Karpas-422 (cell line): ENCODE data around the gene KRT79. TPM values are rescaled to one million over a fixed set of nuclear protein-coding genes. Genes with fewer than 3 reads are reported as not detected.
A peak's percentile ranks its signal among the peaks of the same experiment; 100 is the strongest.

Experiments
- DNase-seq: peaks from one replicate; pipeline ENCODE4 v3.0.0-alpha.2; 2015
- H2AFZ ChIP-seq: fragments of 200-600 bp; sonication (generic); 2 replicates; pipeline ENCODE4 v1.6.1; 2014; ENCODE audit warnings: antibody characterized with exemption, low read length, mixed read lengths
- H3K27ac ChIP-seq: fragments of 200-600 bp; sonication (generic); 2 replicates; pipeline ENCODE4 v1.5.1; 2014; ENCODE audit warnings: mild to moderate bottlenecking, low read length, moderate library complexity
- H3K27me3 ChIP-seq: fragments of 200-600 bp; sonication (generic); 2 replicates; pipeline ENCODE4 v1.6.1; 2014; ENCODE audit warnings: low read length, mixed read lengths
- H3K36me3 ChIP-seq: fragments of 200-600 bp; sonication (generic); 2 replicates; pipeline ENCODE4 v1.6.1; 2014; ENCODE audit warnings: low read length, mixed read lengths; ENCODE audit not compliant: insufficient read depth
- H3K4me1 ChIP-seq: fragments of 200-600 bp; sonication (generic); 2 replicates; pipeline ENCODE4 v1.6.1; 2014; ENCODE audit warnings: mild to moderate bottlenecking, low read length, mixed read lengths
- H3K4me2 ChIP-seq: fragments of 200-600 bp; sonication (generic); 2 replicates; pipeline ENCODE4 v1.6.1; 2014; ENCODE audit warnings: low read length, low read depth, mild to moderate bottlenecking; ENCODE audit not compliant: poor library complexity, severe bottlenecking
- H3K4me3 ChIP-seq: fragments of 200-600 bp; sonication (generic); 2 replicates; pipeline ENCODE4 v1.5.1; 2014; ENCODE audit warnings: mild to moderate bottlenecking, antibody characterized with exemption, low read length, mixed read lengths
- H3K79me2 ChIP-seq: fragments of 200-600 bp; sonication (generic); 2 replicates; pipeline ENCODE4 v1.6.1; 2014; ENCODE audit warnings: mild to moderate bottlenecking, low read length, mixed read lengths
- H3K9ac ChIP-seq: fragments of 200-600 bp; sonication (generic); 2 replicates; pipeline ENCODE4 v1.6.0; 2014; ENCODE audit warnings: low read length
- H3K9me2 ChIP-seq: fragments of 200-600 bp; sonication (generic), shearing (Covaris generic); replicated peaks from 2 replicates; pipeline ENCODE4 v1.6.0; 2014; ENCODE audit warnings: mild to moderate bottlenecking, low read length, moderate library complexity; ENCODE audit not compliant: insufficient read depth
- H3K9me3 ChIP-seq: fragments of 300-700, 200-600 bp; sonication (generic); 2 replicates; pipeline ENCODE4 v1.6.1; 2014; ENCODE audit warnings: low read length, mixed read lengths
- H4K20me1 ChIP-seq: fragments of 200-600 bp; sonication (generic); 2 replicates; pipeline ENCODE4 v1.6.1; 2014; ENCODE audit warnings: mild to moderate bottlenecking, antibody characterized with exemption, low read length, low read depth; ENCODE audit not compliant: insufficient read depth
- total RNA-seq: library from RNA; depleted of rRNA; stranded (reverse); fragments of >200 nt; shearing (Covaris generic); gene quantifications from 2 replicates; pipeline ENCODE4 v1.2.3, GENCODE V29; 2014; ENCODE audit warnings: low replicate concordance

The KRT79 gene
- total RNA-seq, 1 experiment from 2014 or later = not detected

GRCh38 chr12:52790427-52791270 lies 43.5 kb downstream of the KRT79 start:
- Histone ChIP-seq H3K9ac (no peak overlapping the region), H2AFZ (no peak overlapping the region), H3K4me2 (no peak overlapping the region)

DNA sequence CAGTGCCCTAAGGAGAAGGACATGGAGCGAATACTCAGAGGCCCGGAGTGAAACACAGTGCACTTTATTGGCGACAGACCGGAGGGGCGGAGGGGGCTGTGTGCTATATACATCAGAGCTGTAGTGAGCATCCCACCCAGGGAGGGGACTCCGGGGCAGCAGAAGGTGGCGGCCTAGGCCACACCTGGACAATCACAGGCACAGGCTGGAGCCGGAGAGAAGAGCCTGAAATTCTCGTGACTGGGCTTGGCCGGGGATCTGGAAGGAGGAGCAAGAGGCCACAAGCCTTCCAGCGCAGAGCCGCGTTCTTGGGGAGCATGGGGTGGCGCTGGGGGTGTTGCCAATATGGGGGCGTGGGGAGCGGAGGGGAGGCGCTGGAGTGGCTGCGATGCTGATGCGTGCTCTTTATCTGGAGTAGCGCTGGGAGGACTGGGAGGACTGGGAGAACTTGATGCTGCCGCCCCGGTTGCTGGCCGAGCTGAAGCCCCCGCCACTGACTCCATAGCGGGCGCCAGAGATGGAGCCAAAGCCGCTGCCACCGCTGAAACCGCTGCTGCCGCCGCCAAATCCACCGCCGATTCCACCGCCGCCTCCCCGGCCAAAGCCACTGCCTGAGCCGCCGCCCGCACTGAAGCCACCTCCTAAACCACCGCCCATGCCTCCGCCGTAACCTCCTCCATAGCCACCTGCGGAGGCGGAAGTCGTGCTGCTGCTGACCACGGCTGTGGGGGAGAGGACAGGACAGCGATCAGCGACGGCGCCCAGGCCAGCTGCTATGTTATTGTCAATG lies 44.3 kb downstream of the KRT79 start:
- H3K9me3 ChIP-seq = no peaks in the 10 kb centered on the region
- no peaks in the 10 kb centered on the region for H3K9me2 ChIP-seq
- H2AFZ ChIP-seq = no peak overlapping the region
- H3K4me2 ChIP-seq = no peak overlapping the region
- H3K27me3 ChIP-seq = no peaks in the 10 kb centered on the region
- 0 out of 2 replicates have a peak, but pooled peaks cover 4% of the 10 kb centered on the region for H4K20me1 ChIP-seq
- no peak overlapping the region for H3K4me3 ChIP-seq
- no peak for DNase-seq
- no peak overlapping the region for H3K9ac ChIP-seq
- peaks cover 13% of the 10 kb centered on the region for H3K4me1 ChIP-seq
- H3K27ac ChIP-seq = no peak overlapping the region
- H3K79me2 ChIP-seq = no peaks in the 10 kb centered on the region
- H3K36me3 ChIP-seq = no peaks in the 10 kb centered on the region

More at GRCh38 chr12:52790427-52791270, 43.5 kb downstream of the KRT79 start:
- no peaks in the 10 kb centered on the region for H3K9me3 ChIP-seq
- H3K9me2 ChIP-seq = no peaks in the 10 kb centered on the region
- H3K36me3 ChIP-seq = no peaks in the 10 kb centered on the region
- no peaks in the 10 kb centered on the region for H3K27me3 ChIP-seq
- H3K4me1 ChIP-seq = peaks cover 5% of the 10 kb centered on the region
- no peak overlapping the region for H3K4me3 ChIP-seq
- no peak for DNase-seq
- H4K20me1 ChIP-seq = 0 out of 2 replicates have a peak, but pooled peaks cover 4% of the 10 kb centered on the region
- H3K79me2 ChIP-seq = no peaks in the 10 kb centered on the region
- no peak overlapping the region for H3K27ac ChIP-seq

DNA sequence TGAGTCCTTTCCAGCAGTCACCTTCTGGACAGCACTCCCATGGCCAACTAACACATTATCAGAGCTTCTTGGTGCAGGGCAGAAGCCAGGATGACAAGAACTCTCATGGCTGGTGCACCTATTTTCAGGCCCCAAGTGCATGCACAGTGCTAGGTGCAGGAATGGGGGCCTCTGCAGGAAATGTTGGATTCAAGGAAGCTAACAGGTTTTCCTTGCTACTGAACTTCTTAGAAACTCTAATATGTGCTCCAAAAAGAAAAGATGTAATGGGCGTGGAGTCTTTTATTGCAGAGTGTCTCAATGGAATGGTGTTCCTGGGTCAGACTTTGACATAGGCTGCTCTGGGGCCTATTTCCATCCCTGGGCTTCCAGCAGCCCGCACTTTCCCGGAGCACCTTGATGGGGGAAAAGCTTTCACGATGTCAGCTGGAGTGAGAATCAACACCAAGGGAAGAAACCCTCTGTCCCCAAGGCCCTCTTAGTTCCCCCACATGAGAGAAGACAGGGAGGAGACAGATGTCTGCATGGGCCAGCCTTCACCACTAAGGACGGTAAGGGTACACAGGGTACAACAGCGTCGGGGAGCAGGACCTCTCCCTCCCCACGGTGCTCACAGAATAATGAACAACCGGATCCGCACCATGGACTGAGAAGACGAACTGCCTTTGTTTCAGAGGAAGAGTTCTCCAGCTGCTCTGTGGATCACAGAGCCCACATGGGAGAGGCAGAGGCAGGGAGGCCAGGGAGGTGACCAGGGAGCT lies 45.1 kb downstream of the KRT79 start:
- Histone ChIP-seq H3K4me2 (no peak overlapping the region), H3K9me3 (no peaks in the 10 kb centered on the region), H3K79me2 (no peaks in the 10 kb centered on the region), H3K36me3 (no peaks in the 10 kb centered on the region), H3K4me3 (no peak overlapping the region), H3K27me3 (no peaks in the 10 kb centered on the region), H3K9me2 (no peaks in the 10 kb centered on the region), H4K20me1 (0 out of 2 replicates have a peak, but pooled peaks cover 4% of the 10 kb centered on the region), H3K27ac (no peak overlapping the region), H2AFZ (no peak overlapping the region), H3K4me1 (peaks cover 15% of the 10 kb centered on the region), H3K9ac (no peak overlapping the region)
- DNase-seq = no peak

GRCh38 chr12:52788192-52788875 lies 45.8 kb downstream of the KRT79 start:
- Histone ChIP-seq H3K9me3 (no peaks in the 10 kb centered on the region), H3K4me3 (no peak overlapping the region), H3K4me2 (no peak overlapping the region), H3K9me2 (no peaks in the 10 kb centered on the region), H3K27ac (no peak overlapping the region), H3K27me3 (no peaks in the 10 kb centered on the region), H3K79me2 (no peaks in the 10 kb centered on the region), H3K9ac (no peak overlapping the region), H3K36me3 (no peaks in the 10 kb centered on the region), H4K20me1 (0 out of 2 replicates have a peak, but pooled peaks cover 4% of the 10 kb centered on the region), H2AFZ (no peak overlapping the region), H3K4me1 (peaks cover 21% of the 10 kb centered on the region)
- DNase-seq = no peak

DNA sequence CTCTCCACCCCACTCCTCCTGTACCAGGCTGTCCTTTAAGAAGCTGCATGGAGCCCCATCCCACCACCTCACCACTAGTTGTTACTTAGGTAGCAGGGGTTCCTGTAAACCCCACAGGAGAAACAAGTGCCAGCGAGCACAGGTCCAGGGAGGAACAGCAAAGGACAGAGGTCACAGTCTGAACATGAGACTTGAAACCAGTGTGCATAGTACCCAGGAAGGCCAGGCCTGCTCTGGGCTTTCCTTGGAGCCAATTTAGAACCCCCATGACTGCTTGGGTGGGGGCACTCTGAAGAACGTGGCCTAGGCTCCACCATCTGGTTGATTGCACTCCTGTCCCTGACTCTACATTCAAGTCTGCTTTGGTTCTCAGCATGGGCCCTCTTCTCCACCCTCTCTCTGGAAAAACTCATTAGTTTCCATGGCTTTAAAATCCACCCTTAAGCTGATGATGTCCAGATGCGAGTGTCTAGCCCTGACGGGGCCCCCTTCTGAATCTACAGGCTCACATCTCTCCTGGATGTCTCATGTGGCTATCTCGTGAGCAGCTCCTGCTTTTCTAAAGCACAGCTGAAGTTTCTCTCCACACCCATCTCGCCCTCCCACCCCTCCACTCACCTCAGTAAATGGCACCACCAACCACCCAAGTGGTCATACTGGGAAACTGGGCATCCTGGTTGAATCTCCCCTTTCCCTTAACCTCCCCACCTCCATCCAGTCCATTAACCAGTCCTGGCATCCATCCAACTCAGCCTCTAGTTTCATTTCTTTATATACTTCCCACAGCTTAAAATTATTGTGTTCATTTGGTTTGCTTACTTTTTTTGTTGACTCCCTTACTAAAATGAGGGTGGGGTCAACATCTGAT lies 46.6 kb downstream of the KRT79 start:
- H2AFZ ChIP-seq = no peak overlapping the region
- H3K4me1 ChIP-seq = peaks cover 21% of the 10 kb centered on the region

GRCh38 chr12:52784909-52785308 lies 49.2 kb downstream of the KRT79 start:
- no peak overlapping the region for H2AFZ ChIP-seq
- peaks cover 21% of the 10 kb centered on the region for H3K4me1 ChIP-seq
- DNase-seq = no peak
- no peak overlapping the region for H3K4me2 ChIP-seq
- H4K20me1 ChIP-seq = peaks cover 4% of the 10 kb centered on the region; the same call in 1 of the 2 replicates
- H3K79me2 ChIP-seq = no peaks in the 10 kb centered on the region
- H3K9me3 ChIP-seq = no peaks in the 10 kb centered on the region
- no peak overlapping the region for H3K27ac ChIP-seq
- no peaks in the 10 kb centered on the region for H3K36me3 ChIP-seq
- H3K9me2 ChIP-seq = no peaks in the 10 kb centered on the region
- H3K27me3 ChIP-seq = no peaks in the 10 kb centered on the region
- H3K4me3 ChIP-seq = no peak overlapping the region
- H3K9ac ChIP-seq = no peak overlapping the region

More for the DNA sequence above, 46.6 kb downstream of the KRT79 start:
- H3K4me3 ChIP-seq = no peak overlapping the region
- H4K20me1 ChIP-seq = 0 out of 2 replicates have a peak, but pooled peaks cover 4% of the 10 kb centered on the region
- no peaks in the 10 kb centered on the region for H3K9me3 ChIP-seq
- no peaks in the 10 kb centered on the region for H3K9me2 ChIP-seq
- H3K36me3 ChIP-seq = no peaks in the 10 kb centered on the region
- no peak overlapping the region for H3K27ac ChIP-seq
- peak; percentile 44 for DNase-seq
- H3K4me2 ChIP-seq = no peak overlapping the region
- no peaks in the 10 kb centered on the region for H3K27me3 ChIP-seq
- H3K9ac ChIP-seq = no peak overlapping the region
- no peaks in the 10 kb centered on the region for H3K79me2 ChIP-seq
